Activated T-helper 1 cell treated with anti-CD3 and anti-CD28 coated beads, Interleukin-12 subunit alpha, Interleukin-12 subunit beta, Interleukin-2, Interleukin-4 antibody, amounts not matched to agents 30 ng/mL and 10 ng/mL and 1 ng/mL, durations not matched to agents 14 hours and 24 hours and 36 hours (primary cell): ENCODE data around the gene ABCC1. TPM values are rescaled to one million over a fixed set of nuclear protein-coding genes. Genes with fewer than 3 reads are reported as not detected.
"Not testable (repeated sequence)": the region's sequence is repeated elsewhere in the genome, so short reads cannot be mapped to it uniquely, and the experiment has no call there.

ENCODE experiments used
- DNase-seq: peaks from one replicate; pipeline ENCODE4 v3.0.0; 2021; ENCODE audit warnings: low spot score
- H3K27ac Mint-ChIP-seq: one replicate; pipeline ENCODE4 v1.8.0; 2021; ENCODE audit warnings: mild to moderate bottlenecking, mixed read lengths
- H3K27me3 Mint-ChIP-seq: one replicate; pipeline ENCODE4 v1.8.0; 2022; ENCODE audit warnings: mild to moderate bottlenecking, moderate library complexity, mixed read lengths; ENCODE audit not compliant: insufficient read depth
- H3K36me3 Mint-ChIP-seq: one replicate; pipeline ENCODE4 v1.8.0; 2021; ENCODE audit warnings: low read depth, mixed read lengths
- H3K4me1 Mint-ChIP-seq: one replicate; pipeline ENCODE4 v1.8.0; 2021; ENCODE audit warnings: low read depth, mixed read lengths
- H3K4me3 Mint-ChIP-seq: one replicate; pipeline ENCODE4 v1.8.0; 2021; ENCODE audit warnings: mild to moderate bottlenecking, moderate library complexity, mixed read lengths
- H3K9me3 Mint-ChIP-seq: one replicate; pipeline ENCODE4 v1.8.0; 2021; ENCODE audit warnings: mixed read lengths
- intact Hi-C: fragments of 100-400 bp; cut with micrococcal nuclease; formaldehyde crosslinking; loops from one replicate; pipeline ENCODE4 v1.15.1; 2024
- total RNA-seq: library from RNA; stranded (reverse); gene quantifications from 2 replicates; pipeline ENCODE4 v1.2.3, GENCODE V29; 2022

ABCC1 gene
- total RNA-seq, 1 donor from 2014 or later, result 108 TPM

- no peaks in the 10 kb centered on the region for H3K27me3 Mint-ChIP-seq
- DNase-seq, result no peak
- intact Hi-C loops, result no loop called here
- H3K36me3 Mint-ChIP-seq, result peaks cover 87% of the 10 kb centered on the region
- no peak overlapping the region for H3K4me3 Mint-ChIP-seq
- peaks cover 26% of the 10 kb centered on the region for H3K4me1 Mint-ChIP-seq
- H3K27ac Mint-ChIP-seq, result no peak overlapping the region
- peaks cover 67% of the 10 kb centered on the region for H3K9me3 Mint-ChIP-seq
These were observed 26.9 kb downstream of the ABCC1 start for GRCh38 chr16:15976225-15976812.

GRCh38 chr16:15976929-15977637 lies 27.7 kb downstream of the ABCC1 start:
- no peak overlapping the region for H3K4me3 Mint-ChIP-seq
- no peak overlapping the region for H3K27ac Mint-ChIP-seq
- peaks cover 68% of the 10 kb centered on the region for H3K9me3 Mint-ChIP-seq
- intact Hi-C loops, result no loop called here
- H3K27me3 Mint-ChIP-seq, result no peaks in the 10 kb centered on the region
- peaks cover 88% of the 10 kb centered on the region for H3K36me3 Mint-ChIP-seq
- no peak for DNase-seq
- H3K4me1 Mint-ChIP-seq, result peaks cover 26% of the 10 kb centered on the region

- no peaks in the 10 kb centered on the region for H3K27me3 Mint-ChIP-seq
- DNase-seq, result no peak
- H3K9me3 Mint-ChIP-seq, result peaks cover 61% of the 10 kb centered on the region
- peaks cover 83% of the 10 kb centered on the region for H3K36me3 Mint-ChIP-seq
- H3K4me3 Mint-ChIP-seq, result no peak overlapping the region
- intact Hi-C loops, result no loop called here
- H3K27ac Mint-ChIP-seq, result peak overlapping the region; percentile 16
- peaks cover 26% of the 10 kb centered on the region for H3K4me1 Mint-ChIP-seq
These were observed 30.4 kb downstream of the ABCC1 start for GRCh38 chr16:15979801-15980200.

GRCh38 chr16:15980329-15980728 lies 30.9 kb downstream of the ABCC1 start:
- Mint-ChIP-seq H3K27me3 (no peaks in the 10 kb centered on the region), H3K9me3 (peaks cover 61% of the 10 kb centered on the region), H3K36me3 (peaks cover 78% of the 10 kb centered on the region), H3K27ac (no peak overlapping the region), H3K4me1 (peaks cover 24% of the 10 kb centered on the region), H3K4me3 (no peak overlapping the region)
- intact Hi-C loops, result no loop called here
- no peak for DNase-seq

- Mint-ChIP-seq H3K36me3 (peaks cover 70% of the 10 kb centered on the region), H3K9me3 (peaks cover 56% of the 10 kb centered on the region), H3K4me3 (no peak overlapping the region), H3K4me1 (peaks cover 14% of the 10 kb centered on the region), H3K27me3 (no peaks in the 10 kb centered on the region), H3K27ac (no peak overlapping the region)
- intact Hi-C loops, result no loop called here
- no peak for DNase-seq
These were observed 32.0 kb downstream of the ABCC1 start for GRCh38 chr16:15981382-15981781.

GRCh38 chr16:15982194-15982915 lies 32.9 kb downstream of the ABCC1 start:
- H3K4me3 Mint-ChIP-seq, DNase-seq, H3K27ac Mint-ChIP-seq, intact Hi-C loops, H3K27me3 Mint-ChIP-seq: not testable (repeated sequence)
- Mint-ChIP-seq H3K36me3 (peaks cover 63% of the 10 kb centered on the region), H3K9me3 (peaks cover 49% of the 10 kb centered on the region), H3K4me1 (peaks cover 18% of the 10 kb centered on the region)

GRCh38 chr16:15983898-15984297 lies 34.5 kb downstream of the ABCC1 start:
- Mint-ChIP-seq H3K9me3 (peaks cover 35% of the 10 kb centered on the region), H3K27ac (no peak overlapping the region), H3K4me3 (no peak overlapping the region), H3K36me3 (peaks cover 51% of the 10 kb centered on the region), H3K4me1 (peaks cover 30% of the 10 kb centered on the region), H3K27me3 (no peaks in the 10 kb centered on the region)
- no peak for DNase-seq
- intact Hi-C loops, result no loop called here

- Mint-ChIP-seq H3K27me3 (no peaks in the 10 kb centered on the region), H3K4me1 (peaks cover 30% of the 10 kb centered on the region), H3K4me3 (no peak overlapping the region), H3K36me3 (peaks cover 41% of the 10 kb centered on the region), H3K9me3 (peaks cover 23% of the 10 kb centered on the region), H3K27ac (no peak overlapping the region)
- intact Hi-C loops, result no loop called here
- DNase-seq, result no peak
These were observed 35.7 kb downstream of the ABCC1 start for GRCh38 chr16:15985144-15985543.

GRCh38 chr16:15986261-15986660 lies 36.8 kb downstream of the ABCC1 start:
- intact Hi-C loops, result no loop called here
- Mint-ChIP-seq H3K27me3 (no peaks in the 10 kb centered on the region), H3K9me3 (peaks cover 12% of the 10 kb centered on the region), H3K27ac (peak overlapping the region; percentile 6), H3K4me3 (no peak overlapping the region), H3K4me1 (peaks cover 30% of the 10 kb centered on the region), H3K36me3 (peaks cover 37% of the 10 kb centered on the region)
- DNase-seq, result no peak

- peak overlapping the region; percentile 36 for H3K27ac Mint-ChIP-seq
- peaks cover 38% of the 10 kb centered on the region for H3K4me1 Mint-ChIP-seq
- H3K9me3 Mint-ChIP-seq, result no peaks in the 10 kb centered on the region
- H3K36me3 Mint-ChIP-seq, result peaks cover 33% of the 10 kb centered on the region
- no peak overlapping the region for H3K4me3 Mint-ChIP-seq
- DNase-seq, result no peak
- no peaks in the 10 kb centered on the region for H3K27me3 Mint-ChIP-seq
- intact Hi-C loops, result no loop called here
These were observed 39.0 kb downstream of the ABCC1 start for GRCh38 chr16:15988268-15989013.

GRCh38 chr16:15990902-15991301 lies 41.5 kb downstream of the ABCC1 start:
- Mint-ChIP-seq H3K36me3 (peaks cover 38% of the 10 kb centered on the region), H3K4me3 (no peak overlapping the region)
- intact Hi-C loops, result no loop called here

GRCh38 chr16:15993128-15993527 lies 43.7 kb downstream of the ABCC1 start:
- H3K27ac Mint-ChIP-seq, result peak overlapping the region; percentile 37
- H3K27me3 Mint-ChIP-seq, result no peaks in the 10 kb centered on the region
- DNase-seq, result no peak
- H3K9me3 Mint-ChIP-seq, result no peaks in the 10 kb centered on the region
- peaks cover 39% of the 10 kb centered on the region for H3K36me3 Mint-ChIP-seq
- intact Hi-C loops, result no loop called here
- H3K4me1 Mint-ChIP-seq, result peaks cover 34% of the 10 kb centered on the region
- no peak overlapping the region for H3K4me3 Mint-ChIP-seq

More at GRCh38 chr16:15990902-15991301, 41.5 kb downstream of the ABCC1 start:
- no peak for DNase-seq
- Mint-ChIP-seq H3K4me1 (peaks cover 51% of the 10 kb centered on the region), H3K27ac (no peak overlapping the region), H3K9me3 (no peaks in the 10 kb centered on the region), H3K27me3 (no peaks in the 10 kb centered on the region)
